HUES6 (cell line): ENCODE data around the gene KRTAP10-6.
"Not testable (repeated sequence)": the region's sequence is repeated elsewhere in the genome, so short reads cannot be mapped to it uniquely, and the experiment has no call there.

Experiments used
- H3K27ac ChIP-seq: 2 replicates; pipeline ENCODE4 v1.7.0; 2013; ENCODE audit warnings: low read depth, mild to moderate bottlenecking, low read length, inconsistent platforms
- H3K27me3 ChIP-seq: 2 replicates; pipeline ENCODE4 v1.6.1; 2013; ENCODE audit warnings: low read length; ENCODE audit not compliant: control insufficient read depth, insufficient read depth
- H3K36me3 ChIP-seq: 2 replicates; pipeline ENCODE4 v1.6.1; 2013; ENCODE audit warnings: low read length; ENCODE audit not compliant: control insufficient read depth, insufficient read depth
- H3K4me1 ChIP-seq: 2 replicates; pipeline ENCODE4 v1.6.1; 2013; ENCODE audit warnings: low read length; ENCODE audit not compliant: control insufficient read depth, insufficient read depth
- H3K4me3 ChIP-seq: 2 replicates; pipeline ENCODE4 v1.5.1; 2013; ENCODE audit warnings: low read depth, low read length
- H3K9ac ChIP-seq: one replicate; pipeline ENCODE4 v1.6.1; 2013; ENCODE audit warnings: mild to moderate bottlenecking, low read length
- H3K9me3 ChIP-seq: 2 replicates; pipeline ENCODE4 v1.6.1; 2013; ENCODE audit warnings: low read depth, low read length; ENCODE audit not compliant: control insufficient read depth, insufficient read depth

KRTAP10-6 gene

GRCh38 chr21:44551340-44551961 lies 40.9 kb downstream of the KRTAP10-6 start, which contains the start of gene KRTAP10-2:
KRTAP10-2 (minus strand) TSS chr21:44551505; CDS start chr21:44551458, 47 bp downstream.
- Histone ChIP-seq H3K4me1 (peaks cover 51% of the 10 kb centered on the region), H3K9ac (no peak within 1 kb of the TSS), H3K4me3 (no peak within 1 kb of the TSS), H3K27me3 (no peaks in the 10 kb centered on the region), H3K9me3 (no peaks in the 10 kb centered on the region), H3K36me3 (no peaks in the 10 kb centered on the region), H3K27ac (no peak within 1 kb of the TSS)

- Histone ChIP-seq H3K36me3 (no peaks in the 10 kb centered on the region), H3K9me3 (no peaks in the 10 kb centered on the region), H3K27ac (no peak overlapping the region), H3K4me1 (peaks cover 51% of the 10 kb centered on the region), H3K4me3 (no peak overlapping the region), H3K9ac (no peak overlapping the region), H3K27me3 (no peaks in the 10 kb centered on the region)
Observed at GRCh38 chr21:44550807-44551206, 41.5 kb downstream of the KRTAP10-6 start.

GRCh38 chr21:44550285-44550684 lies 42.0 kb downstream of the KRTAP10-6 start:
- H3K36me3 ChIP-seq, H3K9ac ChIP-seq, H3K4me3 ChIP-seq, H3K27me3 ChIP-seq, H3K9me3 ChIP-seq: not testable (repeated sequence)
- H3K27ac ChIP-seq = 0 out of 2 replicates have a peak overlapping the region, but pooled peaks have one; percentile 68
- peaks cover 51% of the 10 kb centered on the region for H3K4me1 ChIP-seq

- Histone ChIP-seq H3K36me3 (no peaks in the 10 kb centered on the region), H3K9ac (peak overlapping the region; percentile 55), H3K27me3 (no peaks in the 10 kb centered on the region)
Observed at GRCh38 chr21:44549525-44550211, 42.6 kb downstream of the KRTAP10-6 start.

GRCh38 chr21:44548922-44549321 lies 43.4 kb downstream of the KRTAP10-6 start:
- Histone ChIP-seq H3K4me3 (0 out of 2 replicates have a peak overlapping the region, but pooled peaks have one; percentile 6), H3K36me3 (no peaks in the 10 kb centered on the region), H3K4me1 (peaks cover 51% of the 10 kb centered on the region), H3K9me3 (no peaks in the 10 kb centered on the region), H3K27ac (peak overlapping the region; percentile 68), H3K9ac (peak overlapping the region; percentile 55), H3K27me3 (no peaks in the 10 kb centered on the region)

More at GRCh38 chr21:44549525-44550211, 42.6 kb downstream of the KRTAP10-6 start:
- peak overlapping the region; percentile 68 for H3K27ac ChIP-seq
- no peak overlapping the region for H3K4me3 ChIP-seq
- H3K4me1 ChIP-seq = peaks cover 51% of the 10 kb centered on the region
- H3K9me3 ChIP-seq = no peaks in the 10 kb centered on the region

- peak overlapping the region; percentile 55 for H3K9ac ChIP-seq
- H3K9me3 ChIP-seq = 0 out of 2 replicates have a peak, but pooled peaks cover 4% of the 10 kb centered on the region
- peak overlapping the region; percentile 68 for H3K27ac ChIP-seq
- no peaks in the 10 kb centered on the region for H3K36me3 ChIP-seq
- no peaks in the 10 kb centered on the region for H3K27me3 ChIP-seq
- H3K4me1 ChIP-seq = peaks cover 51% of the 10 kb centered on the region
- H3K4me3 ChIP-seq = no peak overlapping the region
Observed at GRCh38 chr21:44548381-44548780, 43.9 kb downstream of the KRTAP10-6 start.

GRCh38 chr21:44547656-44548331 lies 44.5 kb downstream of the KRTAP10-6 start:
- Histone ChIP-seq H3K9me3 (peaks cover 8% of the 10 kb centered on the region), H3K9ac (no peak overlapping the region), H3K4me3 (no peak overlapping the region), H3K27me3 (no peaks in the 10 kb centered on the region), H3K36me3 (no peaks in the 10 kb centered on the region), H3K4me1 (peaks cover 49% of the 10 kb centered on the region), H3K27ac (peak overlapping the region; percentile 68)

- Histone ChIP-seq H3K36me3 (no peaks in the 10 kb centered on the region), H3K27me3 (no peaks in the 10 kb centered on the region), H3K9ac (no peak overlapping the region)
Observed at GRCh38 chr21:44544566-44544965, 47.7 kb downstream of the KRTAP10-6 start.

GRCh38 chr21:44542716-44543115 lies 49.6 kb downstream of the KRTAP10-6 start:
- H3K4me3 ChIP-seq = no peak overlapping the region
- H3K9me3 ChIP-seq = peaks cover 10% of the 10 kb centered on the region
- H3K36me3 ChIP-seq = no peaks in the 10 kb centered on the region
- no peak overlapping the region for H3K27ac ChIP-seq
- H3K27me3 ChIP-seq = no peaks in the 10 kb centered on the region
- peaks cover 2% of the 10 kb centered on the region for H3K4me1 ChIP-seq
- no peak overlapping the region for H3K9ac ChIP-seq

More at GRCh38 chr21:44544566-44544965, 47.7 kb downstream of the KRTAP10-6 start:
- H3K9me3 ChIP-seq = peaks cover 10% of the 10 kb centered on the region
- no peak overlapping the region for H3K27ac ChIP-seq
- no peak overlapping the region for H3K4me3 ChIP-seq
- H3K4me1 ChIP-seq = peaks cover 20% of the 10 kb centered on the region
